Activated naive CD8-positive, alpha-beta T cell treated with anti-CD3 and anti-CD28 coated beads for 36 hours (primary cell): ENCODE results near the gene USP17L21. TPM values are rescaled to one million over a fixed set of nuclear protein-coding genes. Genes with fewer than 3 reads are reported as not detected.

Experiments
- total RNA-seq, 2 experiments: library from RNA; stranded (reverse); gene quantifications; one replicate each; pipeline ENCODE4 v1.2.3, GENCODE V29; 2021

Gene USP17L21
- total RNA-seq, 2 experiments from 2014 or later = not detected

Other genes with a start within 250 kb of the USP17L21 start
- gene FAM90A26, start 92.5 kb upstream of the USP17L21 start, total RNA-seq = not detected
- not detected for gene USP17L10, start 52.2 kb upstream of the USP17L21 start, total RNA-seq
- not detected for gene USP17L11, start 47.5 kb upstream of the USP17L21 start, total RNA-seq
- gene USP17L12, start 42.7 kb upstream of the USP17L21 start, total RNA-seq = not detected
- not detected for gene USP17L13, start 38.0 kb upstream of the USP17L21 start, total RNA-seq
- gene USP17L15, start 28.5 kb upstream of the USP17L21 start, total RNA-seq = not detected
- gene USP17L17, start 19.0 kb upstream of the USP17L21 start, total RNA-seq = not detected
- gene USP17L18, start 14.2 kb upstream of the USP17L21 start, total RNA-seq = not detected
- not detected for gene USP17L19, start 9.5 kb upstream of the USP17L21 start, total RNA-seq
- gene USP17L20, start 4.7 kb upstream of the USP17L21 start, total RNA-seq = not detected
- gene USP17L22, start 4.7 kb downstream of the USP17L21 start, total RNA-seq = not detected
- not detected for gene USP17L24, start 62.3 kb downstream of the USP17L21 start, total RNA-seq
- gene USP17L25, start 67.0 kb downstream of the USP17L21 start, total RNA-seq = not detected
- not detected for gene USP17L26, start 71.8 kb downstream of the USP17L21 start, total RNA-seq
- not detected for gene USP17L5, start 76.5 kb downstream of the USP17L21 start, total RNA-seq
- not detected for gene USP17L27, start 81.3 kb downstream of the USP17L21 start, total RNA-seq
- gene USP17L28, start 86.0 kb downstream of the USP17L21 start, total RNA-seq = not detected
- not detected for gene USP17L29, start 90.8 kb downstream of the USP17L21 start, total RNA-seq
- not detected for gene USP17L30, start 100.3 kb downstream of the USP17L21 start, total RNA-seq
- not detected for gene DEFB131A, start 181.5 kb downstream of the USP17L21 start, total RNA-seq